ENCODE results near the gene MDFIC.

- TF ChIP-seq CTCF (optimal IDR thresholded peaks at IDR 0.05 in 1 of 3, IDR thresholded peaks at IDR 0.05 in 1 of 3, conservative IDR thresholded peaks at IDR 0.05 in 1 of 3; ENCODE audit: extremely low read depth in 1 of 3, insufficient read depth in 2 of 3, low read length in 3 of 3) (no peak), EZH2 (IDR thresholded peaks at IDR 0.05; ENCODE audit: low read length) (no peak)
Observed at GRCh38 chr7:114973147-114973546, 51.3 kb downstream of the MDFIC start.

Measured in keratinocyte (primary cell).